ENCODE measurements around the gene OLFML2B. TPM values are rescaled to one million over a fixed set of nuclear protein-coding genes. Genes with fewer than 3 reads are reported as not detected.
"Not testable (repeated sequence)": the region's sequence is repeated elsewhere in the genome, so short reads cannot be mapped to it uniquely, and the experiment has no call there.

Gene OLFML2B
- total RNA-seq, 1 experiment from 2014 or later, result 2.2 TPM

GRCh38 chr1:162036163-162036562 lies 12.5 kb upstream of the OLFML2B start:
- DNase-seq (ENCODE audit: low read depth), result no peak

- DNase-seq (ENCODE audit: low read depth), result peak; percentile 87
These were observed 11.6 kb upstream of the OLFML2B start for GRCh38 chr1:162035241-162035640.

GRCh38 chr1:162033428-162033827 lies 9.8 kb upstream of the OLFML2B start:
- DNase-seq (ENCODE audit: low read depth), result no peak

- DNase-seq (ENCODE audit: low read depth), result peak; percentile 11
These were observed 7.2 kb upstream of the OLFML2B start for GRCh38 chr1:162030759-162031280.

- DNase-seq (ENCODE audit: low read depth), result no peak
These were observed 5.5 kb upstream of the OLFML2B start for GRCh38 chr1:162029157-162029556.

GRCh38 chr1:162028726-162029125 lies 5.1 kb upstream of the OLFML2B start:
- peak; percentile 23 for DNase-seq (ENCODE audit: low read depth)

GRCh38 chr1:162026881-162027280 lies 3.2 kb upstream of the OLFML2B start:
- DNase-seq (ENCODE audit: low read depth), result peak; percentile 46

GRCh38 chr1:162025541-162025940 lies 1.9 kb upstream of the OLFML2B start:
- DNase-seq (ENCODE audit: low read depth), result no peak

GRCh38 chr1:162023181-162023546 lies 505 bp downstream of the OLFML2B start:
- no peak for DNase-seq (ENCODE audit: low read depth)

- no peak for DNase-seq (ENCODE audit: low read depth)
These were observed 1.0 kb downstream of the OLFML2B start for GRCh38 chr1:162022626-162023025.

- no peak for DNase-seq (ENCODE audit: low read depth)
These were observed 2.5 kb downstream of the OLFML2B start for GRCh38 chr1:162021124-162021523.

GRCh38 chr1:162020150-162020549 lies 3.5 kb downstream of the OLFML2B start:
- no peak for DNase-seq (ENCODE audit: low read depth)

GRCh38 chr1:162019446-162019845 lies 4.2 kb downstream of the OLFML2B start:
- no peak for DNase-seq (ENCODE audit: low read depth)

GRCh38 chr1:162019006-162019405 lies 4.7 kb downstream of the OLFML2B start:
- peak; percentile 47 for DNase-seq (ENCODE audit: low read depth)

GRCh38 chr1:162018418-162018817 lies 5.3 kb downstream of the OLFML2B start:
- DNase-seq (ENCODE audit: low read depth), result no peak

- not testable (repeated sequence) for DNase-seq (ENCODE audit: low read depth)
These were observed 5.9 kb downstream of the OLFML2B start for GRCh38 chr1:162017791-162018190.

GRCh38 chr1:162016631-162017030 lies 7.0 kb downstream of the OLFML2B start:
- DNase-seq (ENCODE audit: low read depth), result peak; percentile 46

GRCh38 chr1:162015196-162015595 lies 8.5 kb downstream of the OLFML2B start:
- no peak for DNase-seq (ENCODE audit: low read depth)

- DNase-seq (ENCODE audit: low read depth), result no peak
These were observed 9.5 kb downstream of the OLFML2B start for GRCh38 chr1:162014202-162014601.

GRCh38 chr1:162013289-162013688 lies 10.4 kb downstream of the OLFML2B start:
- no peak for DNase-seq (ENCODE audit: low read depth)

GRCh38 chr1:162011337-162012012 lies 12.2 kb downstream of the OLFML2B start:
- no peak for DNase-seq (ENCODE audit: low read depth)

GRCh38 chr1:162010175-162010506 lies 13.5 kb downstream of the OLFML2B start:
- DNase-seq (ENCODE audit: low read depth), result no peak

- no peak for DNase-seq (ENCODE audit: low read depth)
These were observed 14.0 kb downstream of the OLFML2B start for GRCh38 chr1:162009501-162010174.

Data from HT1080 (cell line).